Neural progenitor cell (in vitro differentiated cells): Measurements from ENCODE around the gene NEIL1. TPM values are rescaled to one million over a fixed set of nuclear protein-coding genes. Genes with fewer than 3 reads are reported as not detected.

Experiments
- DNase-seq: peaks from one replicate; pipeline ENCODE4 v3.0.0-alpha.2; 2016; ENCODE audit warnings: low spot score
- H2AFZ ChIP-seq: fragments of 200-600 bp; sonication (generic); replicated peaks from 2 replicates; pipeline ENCODE4 v1.6.1; 2016; ENCODE audit warnings: antibody characterized with exemption
- H3F3A ChIP-seq: fragments of 200-600 bp; sonication (generic); 2 replicates; pipeline ENCODE4 v1.6.1; 2016; ENCODE audit warnings: antibody characterized with exemption, low read depth
- H3K27ac ChIP-seq: fragments of 200-600 bp; sonication (generic); 2 replicates; pipeline ENCODE4 v1.5.1; 2016; ENCODE audit warnings: mild to moderate bottlenecking
- H3K27me3 ChIP-seq: fragments of 200-600 bp; sonication (generic); 2 replicates; pipeline ENCODE4 v1.6.1; 2016; ENCODE audit warnings: mild to moderate bottlenecking, moderate library complexity
- H3K36me3 ChIP-seq: fragments of 200-600 bp; sonication (generic); 2 replicates; pipeline ENCODE4 v1.5.1; 2016
- H3K4me1 ChIP-seq: fragments of 200-600 bp; sonication (generic); 2 replicates; pipeline ENCODE4 v1.6.1; 2016; ENCODE audit warnings: mixed run types
- H3K4me2 ChIP-seq: fragments of 200-600 bp; sonication (generic); 2 replicates; pipeline ENCODE4 v1.6.1; 2016
- H3K4me3 ChIP-seq: fragments of 200-600 bp; sonication (generic); 2 replicates; pipeline ENCODE4 v1.5.1; 2016
- H3K79me2 ChIP-seq: fragments of 200-600 bp; sonication (generic); 2 replicates; pipeline ENCODE4 v1.6.1; 2016; ENCODE audit warnings: low read depth
- H3K9ac ChIP-seq: fragments of 200-600 bp; sonication (generic); 2 replicates; pipeline ENCODE4 v1.6.1; 2016
- H3K9me3 ChIP-seq: fragments of 200-600 bp; sonication (generic); 2 replicates; pipeline ENCODE4 v1.5.1; 2016; ENCODE audit warnings: low read depth
- H4K20me1 ChIP-seq: fragments of 200-600 bp; sonication (generic); 2 replicates; pipeline ENCODE4 v1.6.1; 2016; ENCODE audit warnings: low read depth
- H3K27ac Mint-ChIP-seq: 3 replicates; pipeline ENCODE4 v1.8.0; 2021; ENCODE audit warnings: mixed read lengths
- H3K27me3 Mint-ChIP-seq: 2 replicates; pipeline ENCODE4 v1.8.0; 2022; ENCODE audit warnings: low read depth, mild to moderate bottlenecking, inconsistent platforms, moderate library complexity, mixed read lengths; ENCODE audit not compliant: insufficient read depth
- H3K36me3 Mint-ChIP-seq: 3 replicates; pipeline ENCODE4 v1.8.0; 2021; ENCODE audit warnings: mixed read lengths
- H3K4me1 Mint-ChIP-seq: 3 replicates; pipeline ENCODE4 v1.8.0; 2021; ENCODE audit warnings: mixed read lengths
- H3K4me3 Mint-ChIP-seq: 3 replicates; pipeline ENCODE4 v1.8.0; 2021; ENCODE audit warnings: mild to moderate bottlenecking, moderate library complexity, mixed read lengths
- H3K9me3 Mint-ChIP-seq: 3 replicates; pipeline ENCODE4 v1.8.0; 2020; ENCODE audit warnings: mixed read lengths
- CTCF ChIP-seq: fragments of 200-600 bp; sonication (generic); IDR thresholded peaks from 2 replicates; pipeline ENCODE4 v1.5.1; 2017; ENCODE audit warnings: antibody characterized with exemption, mild to moderate bottlenecking
- EZH2 ChIP-seq: fragments of 200-600 bp; sonication (generic); IDR thresholded peaks from 2 replicates; pipeline ENCODE4 v1.6.1; 2017; ENCODE audit warnings: antibody characterized with exemption, mild to moderate bottlenecking, moderate library complexity
- EZH2phosphoT487 ChIP-seq: fragments of 200-600 bp; sonication (generic); IDR thresholded peaks from 2 replicates; pipeline ENCODE4 v1.6.1; 2017; ENCODE audit warnings: antibody characterized with exemption
- total RNA-seq: library from RNA; depleted of rRNA; stranded (reverse); fragments of >200 nt; gene quantifications from 2 replicates; pipeline ENCODE4 v1.2.3, GENCODE V29; 2015; ENCODE audit warnings: low replicate concordance

NEIL1 gene
- total RNA-seq, 1 donor from 2014 or later: 11.2 TPM

GRCh38 chr15:75321711-75322110 is 25.1 kb upstream of the NEIL1 start:
- no peaks in the 10 kb centered on the region for H4K20me1 ChIP-seq
- no peaks in the 10 kb centered on the region for H3K9me3 ChIP-seq
- H3K4me2 ChIP-seq: no peak overlapping the region
- no peaks in the 10 kb centered on the region for H3K36me3 ChIP-seq
- Mint-ChIP-seq H3K9me3 (no peaks in the 10 kb centered on the region), H3K4me3 (no peak overlapping the region), H3K36me3 (no peaks in the 10 kb centered on the region), H3K27me3 (no peaks in the 10 kb centered on the region), H3K4me1 (no peaks in the 10 kb centered on the region), H3K27ac (no peak overlapping the region)
- H3K9ac ChIP-seq: no peak overlapping the region
- no peaks in the 10 kb centered on the region for H3K4me1 ChIP-seq
- no peak overlapping the region for H3K4me3 ChIP-seq
- H2AFZ ChIP-seq: no peak overlapping the region
- DNase-seq: no peak
- no peaks in the 10 kb centered on the region for H3F3A ChIP-seq
- H3K79me2 ChIP-seq: no peaks in the 10 kb centered on the region
- TF ChIP-seq EZH2phosphoT487 (no peak), CTCF (no peak), EZH2 (no peak)
- peaks cover 6% of the 10 kb centered on the region for H3K27me3 ChIP-seq
- no peak overlapping the region for H3K27ac ChIP-seq

GRCh38 chr15:75325922-75326321 is 20.9 kb upstream of the NEIL1 start:
- Mint-ChIP-seq H3K4me1 (no peaks in the 10 kb centered on the region), H3K27me3 (peaks cover 6% of the 10 kb centered on the region), H3K27ac (no peak overlapping the region), H3K9me3 (no peaks in the 10 kb centered on the region), H3K36me3 (no peaks in the 10 kb centered on the region), H3K4me3 (no peak overlapping the region)
- Histone ChIP-seq H3K36me3 (no peaks in the 10 kb centered on the region), H3K4me1 (no peaks in the 10 kb centered on the region), H3K79me2 (no peaks in the 10 kb centered on the region), H3K9me3 (no peaks in the 10 kb centered on the region), H3F3A (no peaks in the 10 kb centered on the region), H3K4me2 (no peak overlapping the region), H3K27me3 (peaks cover 6% of the 10 kb centered on the region), H2AFZ (no peak overlapping the region), H4K20me1 (no peaks in the 10 kb centered on the region), H3K27ac (no peak overlapping the region), H3K4me3 (no peak overlapping the region), H3K9ac (no peak overlapping the region)
- TF ChIP-seq EZH2phosphoT487: no peak
- TF ChIP-seq CTCF: no peak
- TF ChIP-seq EZH2: no peak
- DNase-seq: no peak

- Mint-ChIP-seq H3K27ac (no peak overlapping the region), H3K4me3 (no peak overlapping the region), H3K9me3 (no peaks in the 10 kb centered on the region), H3K36me3 (no peaks in the 10 kb centered on the region), H3K4me1 (no peaks in the 10 kb centered on the region), H3K27me3 (peaks cover 6% of the 10 kb centered on the region)
- Histone ChIP-seq H3K27ac (no peak overlapping the region), H3K36me3 (no peaks in the 10 kb centered on the region), H3K4me3 (no peak overlapping the region), H3K79me2 (no peaks in the 10 kb centered on the region), H3K9ac (no peak overlapping the region), H3K4me1 (no peaks in the 10 kb centered on the region), H3F3A (no peaks in the 10 kb centered on the region), H2AFZ (no peak overlapping the region), H3K9me3 (no peaks in the 10 kb centered on the region), H3K27me3 (peaks cover 4% of the 10 kb centered on the region), H4K20me1 (no peaks in the 10 kb centered on the region), H3K4me2 (no peak overlapping the region)
- TF ChIP-seq EZH2phosphoT487 (no peak), CTCF (no peak)
- no peak for DNase-seq
Observed at GRCh38 chr15:75327005-75327404, 19.8 kb upstream of the NEIL1 start.

- no peak for DNase-seq
- H3K9me3 Mint-ChIP-seq: no peaks in the 10 kb centered on the region
- no peak overlapping the region for H3K4me3 Mint-ChIP-seq
- Histone ChIP-seq H3K4me2 (no peak overlapping the region), H3K36me3 (no peaks in the 10 kb centered on the region), H2AFZ (no peak overlapping the region), H3F3A (no peaks in the 10 kb centered on the region), H3K79me2 (no peaks in the 10 kb centered on the region), H3K27ac (no peak overlapping the region), H3K4me3 (no peak overlapping the region), H4K20me1 (no peaks in the 10 kb centered on the region), H3K4me1 (no peaks in the 10 kb centered on the region), H3K27me3 (no peaks in the 10 kb centered on the region), H3K9ac (no peak overlapping the region), H3K9me3 (no peaks in the 10 kb centered on the region)
- H3K27me3 Mint-ChIP-seq: peaks cover 6% of the 10 kb centered on the region
- no peaks in the 10 kb centered on the region for H3K36me3 Mint-ChIP-seq
- no peak overlapping the region for H3K27ac Mint-ChIP-seq
- no peaks in the 10 kb centered on the region for H3K4me1 Mint-ChIP-seq
- TF ChIP-seq CTCF: no peak
- TF ChIP-seq EZH2phosphoT487: no peak
- TF ChIP-seq EZH2: no peak
Observed at GRCh38 chr15:75327491-75327890, 19.3 kb upstream of the NEIL1 start.
